Trophoblast cell (in vitro differentiated cells and primary cell): ENCODE measurements around the gene GTF3C4.

Source experiments
- DNase-seq, 2 donors: peaks; one replicate each; pipeline ENCODE4 v3.0.0-alpha.2; 2016
- H2AFZ ChIP-seq: 2 replicates; pipeline ENCODE4 v1.6.1; 2013; ENCODE audit warnings: low read length, moderate library complexity, mild to moderate bottlenecking; ENCODE audit not compliant: insufficient read depth, poor library complexity
- H2AK5ac ChIP-seq: 2 replicates; pipeline ENCODE4 v1.6.1; 2013; ENCODE audit warnings: mild to moderate bottlenecking, low read length
- H2BK120ac ChIP-seq: 2 replicates; pipeline ENCODE4 v1.6.1; 2013; ENCODE audit warnings: low read length, mild to moderate bottlenecking, moderate library complexity; ENCODE audit not compliant: insufficient read depth, poor library complexity
- H2BK12ac ChIP-seq: 2 replicates; pipeline ENCODE4 v1.6.1; 2013; ENCODE audit warnings: mild to moderate bottlenecking, low read length, moderate library complexity
- H2BK5ac ChIP-seq: 2 replicates; pipeline ENCODE4 v1.6.1; 2013; ENCODE audit warnings: low read length, low read depth, moderate library complexity, mild to moderate bottlenecking; ENCODE audit not compliant: poor library complexity
- H3K14ac ChIP-seq: 2 replicates; pipeline ENCODE4 v1.6.1; 2013; ENCODE audit warnings: mild to moderate bottlenecking, low read length
- H3K18ac ChIP-seq: 2 replicates; pipeline ENCODE4 v1.6.1; 2013; ENCODE audit warnings: mild to moderate bottlenecking, low read length
- H3K23ac ChIP-seq: 2 replicates; pipeline ENCODE4 v1.6.1; 2013; ENCODE audit warnings: low read length
- H3K27ac ChIP-seq: 2 replicates; pipeline ENCODE4 v1.5.1; 2013; ENCODE audit warnings: low read depth, mild to moderate bottlenecking, inconsistent platforms, low read length, moderate library complexity
- H3K27me3 ChIP-seq: 2 replicates; pipeline ENCODE4 v1.6.1; 2013; ENCODE audit warnings: inconsistent platforms, mild to moderate bottlenecking, low read length, moderate library complexity; ENCODE audit not compliant: insufficient read depth
- H3K36me3 ChIP-seq, 2 experiments: 1 replicate in 1 of 2; 2 replicates in 1 of 2; pipeline ENCODE4 v1.6.1; 2013; ENCODE audit warnings: low read length in 2 of 2, mild to moderate bottlenecking in 2 of 2, moderate library complexity in 1 of 2; ENCODE audit not compliant: insufficient read depth in 2 of 2, control insufficient read depth in 1 of 2
- H3K4ac ChIP-seq: 2 replicates; pipeline ENCODE4 v1.6.1; 2013; ENCODE audit warnings: low read depth, mild to moderate bottlenecking, low read length, moderate library complexity
- H3K4me1 ChIP-seq, 2 experiments: 1 replicate in 1 of 2; 2 replicates in 1 of 2; pipeline ENCODE4 v1.6.1; 2013; ENCODE audit warnings: low read length in 2 of 2, mild to moderate bottlenecking in 2 of 2, moderate library complexity in 1 of 2; ENCODE audit not compliant: insufficient read depth in 2 of 2, control insufficient read depth in 1 of 2
- H3K4me2 ChIP-seq: 2 replicates; pipeline ENCODE4 v1.6.1; 2013; ENCODE audit warnings: inconsistent platforms, mild to moderate bottlenecking, low read length, moderate library complexity
- H3K4me3 ChIP-seq: 2 replicates; pipeline ENCODE4 v1.5.1; 2013; ENCODE audit warnings: mild to moderate bottlenecking, low read depth, low read length, inconsistent platforms
- H3K79me1 ChIP-seq: one replicate; pipeline ENCODE4 v1.6.1; 2013; ENCODE audit warnings: low read length
- H3K79me2 ChIP-seq: 2 replicates; pipeline ENCODE4 v1.6.1; 2013; ENCODE audit warnings: low read length, mild to moderate bottlenecking; ENCODE audit not compliant: control insufficient read depth, insufficient read depth, poor library complexity
- H3K9ac ChIP-seq: 2 replicates; pipeline ENCODE4 v1.6.1; 2013; ENCODE audit warnings: mild to moderate bottlenecking, low read length
- H3K9me3 ChIP-seq: 2 replicates; pipeline ENCODE4 v1.6.1; 2013; ENCODE audit warnings: low read depth, mild to moderate bottlenecking, control low read depth, inconsistent platforms, low read length; ENCODE audit not compliant: insufficient read depth
- H4K12ac ChIP-seq: 2 replicates; pipeline ENCODE4 v1.6.1; 2013; ENCODE audit warnings: low read depth, mild to moderate bottlenecking, low read length, moderate library complexity
- H4K8ac ChIP-seq: 2 replicates; pipeline ENCODE4 v1.6.1; 2013; ENCODE audit warnings: low read depth, mild to moderate bottlenecking, low read length, moderate library complexity
- H4K91ac ChIP-seq: one replicate; pipeline ENCODE4 v1.6.1; 2013; ENCODE audit warnings: low read depth, mild to moderate bottlenecking, low read length, moderate library complexity
- WGBS: extraction: QIAGEN DNeasy Blood & Tissue Kit; methylation state at CpG from one replicate; pipeline ENCODE4 v1.1.7; 2013; ENCODE audit warnings: missing lambda C conversion rate; ENCODE audit not compliant: insufficient read length, insufficient coverage; ENCODE audit errors: extremely low coverage; 5-methylcytosine and 5-hydroxymethylcytosine counted together

GTF3C4 gene

GRCh38 chr9:132641216-132641615 lies 29.0 kb upstream of the GTF3C4 start:
- H3K23ac ChIP-seq = no peak overlapping the region
- no CpG with 5 or more reads among the region's 4 CpGs for WGBS
- no peak overlapping the region for H3K14ac ChIP-seq
- H3K4me1 ChIP-seq = no peaks in the 10 kb centered on the region
- peak in 1 of 2 donors; percentile 16 for DNase-seq
- H3K9ac ChIP-seq = no peak overlapping the region
- H4K8ac ChIP-seq = no peak overlapping the region
- H2AK5ac ChIP-seq = no peak overlapping the region
- no peaks in the 10 kb centered on the region for H3K79me2 ChIP-seq
- H3K4me2 ChIP-seq = no peak overlapping the region
- no peak overlapping the region for H3K4me3 ChIP-seq
- no peak overlapping the region for H4K91ac ChIP-seq
- H2AFZ ChIP-seq = no peak overlapping the region
- no peak overlapping the region for H2BK5ac ChIP-seq
- no peak overlapping the region for H3K27ac ChIP-seq
- no peaks in the 10 kb centered on the region for H3K79me1 ChIP-seq
- H2BK120ac ChIP-seq = no peak overlapping the region
- peaks cover 36 to 53% of the 10 kb centered on the region in 2 experiments for H3K36me3 ChIP-seq
- no peak overlapping the region for H3K4ac ChIP-seq
- H2BK12ac ChIP-seq = no peak overlapping the region
- no peaks in the 10 kb centered on the region for H3K27me3 ChIP-seq
- H3K9me3 ChIP-seq = no peaks in the 10 kb centered on the region
- no peak overlapping the region for H4K12ac ChIP-seq
- H3K18ac ChIP-seq = no peak overlapping the region

- no peak overlapping the region for H3K4ac ChIP-seq
- no peak overlapping the region for H4K12ac ChIP-seq
- no peaks in the 10 kb centered on the region for H3K79me2 ChIP-seq
- no peak overlapping the region for H3K27ac ChIP-seq
- H2BK12ac ChIP-seq = no peak overlapping the region
- H2BK5ac ChIP-seq = no peak overlapping the region
- no peak overlapping the region for H3K14ac ChIP-seq
- no peak overlapping the region for H4K8ac ChIP-seq
- no peaks in the 10 kb centered on the region for H3K4me1 ChIP-seq
- no peaks in the 10 kb centered on the region for H3K27me3 ChIP-seq
- H3K36me3 ChIP-seq = peaks cover 26 to 55% of the 10 kb centered on the region in 2 experiments
- H3K9me3 ChIP-seq = no peaks in the 10 kb centered on the region
- no peak overlapping the region for H3K4me2 ChIP-seq
- no peak overlapping the region for H4K91ac ChIP-seq
- no peak for DNase-seq
- no peak overlapping the region for H3K18ac ChIP-seq
- H2AFZ ChIP-seq = no peak overlapping the region
- no peaks in the 10 kb centered on the region for H3K79me1 ChIP-seq
- no peak overlapping the region for H2AK5ac ChIP-seq
- no peak overlapping the region for H3K4me3 ChIP-seq
- no CpG with 5 or more reads among the region's 3 CpGs for WGBS
- H2BK120ac ChIP-seq = no peak overlapping the region
- no peak overlapping the region for H3K9ac ChIP-seq
- no peak overlapping the region for H3K23ac ChIP-seq
These were observed 26.0 kb upstream of the GTF3C4 start for GRCh38 chr9:132644251-132644650.

DNA sequence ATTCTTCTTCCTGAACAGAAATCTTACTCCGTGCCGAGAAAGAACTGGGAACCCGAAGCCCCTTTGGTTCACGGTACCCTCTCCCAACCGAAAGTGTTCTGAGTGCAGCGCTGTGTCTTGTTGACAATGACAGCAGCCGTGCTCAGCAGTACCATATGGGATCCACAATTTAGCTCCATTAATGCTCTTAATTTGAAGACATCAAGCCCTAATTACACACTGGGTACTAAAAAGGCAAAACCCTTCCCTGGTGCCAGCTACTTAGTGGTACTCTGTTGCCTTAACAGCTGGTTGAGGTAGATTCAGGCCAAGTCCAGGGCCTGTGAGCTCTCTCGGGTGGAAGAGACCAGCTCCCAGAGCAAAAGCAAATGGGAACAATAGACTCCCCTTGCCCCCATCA lies 25.0 kb upstream of the GTF3C4 start:
- DNase-seq = no peak
- Histone ChIP-seq H3K4me2 (no peak overlapping the region), H3K27me3 (no peaks in the 10 kb centered on the region), H3K4ac (no peak overlapping the region), H3K4me1 (no peaks in the 10 kb centered on the region), H2AFZ (no peak overlapping the region), H3K79me2 (no peaks in the 10 kb centered on the region), H4K12ac (no peak overlapping the region), H3K18ac (no peak overlapping the region), H3K9me3 (no peaks in the 10 kb centered on the region), H3K14ac (no peak overlapping the region), H2BK12ac (no peak overlapping the region), H4K91ac (no peak overlapping the region), H3K9ac (no peak overlapping the region), H2AK5ac (no peak overlapping the region), H2BK120ac (no peak overlapping the region), H2BK5ac (no peak overlapping the region), H3K36me3 (peaks cover 26 to 56% of the 10 kb centered on the region in 2 experiments), H3K79me1 (no peaks in the 10 kb centered on the region), H3K27ac (no peak overlapping the region), H3K4me3 (no peak overlapping the region), H4K8ac (no peak overlapping the region), H3K23ac (no peak overlapping the region)
- no CpG with 5 or more reads among the region's 8 CpGs for WGBS

DNA sequence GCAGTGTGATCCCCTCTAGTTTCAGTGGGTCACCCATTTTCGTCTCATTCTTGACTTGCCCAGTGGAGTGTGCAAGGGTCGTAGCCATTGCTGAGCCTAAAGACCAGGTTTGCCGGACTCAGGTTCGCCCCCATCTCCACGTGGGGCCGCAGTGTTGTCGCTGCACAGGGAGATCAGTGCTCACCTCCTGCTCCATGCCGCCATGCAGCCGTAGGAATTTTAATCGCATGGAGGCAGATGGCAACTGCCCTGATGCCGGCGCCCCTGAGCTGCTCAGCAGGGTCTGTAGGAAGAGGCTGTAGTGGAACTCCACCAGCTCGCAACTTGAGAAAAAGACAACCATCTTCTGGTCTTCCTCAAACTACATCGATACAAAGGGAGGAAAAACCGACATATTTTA lies 24.6 kb upstream of the GTF3C4 start:
- H2AFZ ChIP-seq = no peak overlapping the region
- H4K8ac ChIP-seq = no peak overlapping the region
- WGBS = no CpG with 5 or more reads among the region's 15 CpGs

More for the DNA sequence above, 24.6 kb upstream of the GTF3C4 start:
- Histone ChIP-seq H3K23ac (no peak overlapping the region), H3K27me3 (no peaks in the 10 kb centered on the region), H3K14ac (no peak overlapping the region), H3K36me3 (peaks cover 23 to 52% of the 10 kb centered on the region in 2 experiments), H3K79me1 (no peaks in the 10 kb centered on the region), H2BK5ac (no peak overlapping the region), H2BK12ac (no peak overlapping the region), H4K12ac (no peak overlapping the region), H3K4me2 (no peak overlapping the region), H3K4me3 (no peak overlapping the region), H2AK5ac (no peak overlapping the region), H3K79me2 (no peaks in the 10 kb centered on the region), H3K4me1 (no peaks in the 10 kb centered on the region), H3K9ac (no peak overlapping the region), H3K4ac (no peak overlapping the region), H3K18ac (no peak overlapping the region), H3K27ac (no peak overlapping the region), H4K91ac (no peak overlapping the region), H2BK120ac (no peak overlapping the region), H3K9me3 (no peaks in the 10 kb centered on the region)
- no peak for DNase-seq
